ENCODE data around the gene ISM1.

ISM1 gene

GRCh38 chr20:13220904-13221297 is at the start of gene ISM1:
TSS of gene ISM1 (plus strand) at chr20:13221274. CDS start at chr20:13221777, 503 bp downstream.
- DNase-seq (ENCODE audit: low spot score), result no peak

DNA sequence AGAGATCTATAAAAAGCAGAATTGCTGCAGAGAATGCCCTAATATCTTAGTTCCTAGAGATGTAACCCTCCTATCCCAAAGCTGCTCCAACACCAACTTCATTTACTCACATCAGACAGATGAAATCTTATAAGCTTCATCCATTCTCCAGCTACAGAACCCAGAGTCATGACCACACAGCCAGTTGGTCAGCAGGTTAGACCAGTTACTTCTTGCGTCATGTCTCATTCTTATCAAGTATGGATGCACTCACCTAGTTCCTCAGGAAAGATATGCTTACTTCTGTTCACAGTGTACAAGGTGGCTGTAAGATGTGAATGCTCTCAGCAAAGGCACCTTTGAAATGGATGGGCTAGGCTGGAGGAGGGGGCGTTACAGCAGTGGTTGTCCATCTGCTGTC is 47.9 kb upstream of the ISM1 start:
- no peak for DNase-seq (ENCODE audit: low spot score)

- no peak for DNase-seq (ENCODE audit: low spot score)
These were observed 46.7 kb upstream of the ISM1 start for GRCh38 chr20:13174402-13174801.

GRCh38 chr20:13180986-13181889 is 39.8 kb upstream of the ISM1 start:
- no peak for DNase-seq (ENCODE audit: low spot score)

DNA sequence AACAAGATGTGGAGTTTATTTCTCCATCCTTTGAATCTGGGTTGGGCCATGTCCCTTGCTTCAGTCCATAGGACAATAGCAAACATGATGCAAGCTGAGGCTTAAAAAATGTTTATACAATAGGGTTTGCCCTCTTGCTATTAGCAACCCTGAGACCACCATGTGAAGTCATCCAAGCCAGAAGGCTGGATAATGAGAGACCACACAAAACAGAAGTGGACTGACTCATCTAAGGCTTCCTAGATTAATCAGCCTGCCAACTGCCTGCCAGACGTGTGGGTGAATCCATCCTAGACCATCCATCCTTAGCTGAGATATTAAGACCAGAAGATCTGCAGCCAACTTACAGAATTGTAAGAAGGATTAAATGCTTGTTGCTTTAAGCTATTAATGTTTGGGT is 38.1 kb upstream of the ISM1 start:
- no peak for DNase-seq (ENCODE audit: low spot score)

GRCh38 chr20:13186043-13186774 is 34.9 kb upstream of the ISM1 start:
- no peak for DNase-seq (ENCODE audit: low spot score)

DNA sequence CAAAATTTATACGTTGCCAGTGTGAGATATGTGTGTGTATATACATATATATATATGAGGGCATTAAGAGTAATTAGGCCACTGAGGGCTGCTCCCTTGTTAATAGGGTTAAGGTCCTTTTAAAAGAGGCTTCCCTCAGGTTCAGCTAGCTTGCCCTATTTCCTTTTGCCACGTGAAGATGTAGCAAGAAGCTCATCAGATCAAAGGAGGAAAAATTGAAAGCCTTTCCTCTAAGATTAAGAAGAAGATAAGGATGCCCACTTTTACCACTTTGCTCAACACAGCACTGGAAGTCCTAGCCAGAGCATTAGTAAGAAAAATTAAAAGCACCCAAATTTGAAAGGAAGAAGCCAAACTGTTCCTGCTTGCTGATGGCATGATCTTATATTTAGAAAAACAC is 33.2 kb upstream of the ISM1 start:
- DNase-seq (ENCODE audit: low spot score), result no peak

DNA sequence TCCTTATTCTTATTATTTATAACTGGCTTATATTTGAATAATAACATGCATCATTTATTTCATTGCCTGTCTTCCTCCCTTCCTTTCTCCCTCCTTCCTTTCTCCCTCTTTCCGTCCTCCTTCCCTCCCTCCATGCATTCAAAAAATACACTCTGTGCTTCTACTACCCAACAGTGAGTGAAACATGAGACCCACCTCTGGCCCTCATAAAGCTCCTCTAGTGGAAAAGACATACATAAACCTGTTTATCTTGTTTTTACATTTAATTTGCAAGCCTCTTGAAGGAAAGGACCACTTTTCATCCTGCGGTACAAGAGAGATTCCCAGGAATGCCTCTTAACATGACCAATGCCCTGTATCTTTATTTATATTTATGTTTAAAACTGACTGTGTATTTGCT is 21.8 kb upstream of the ISM1 start:
- DNase-seq (ENCODE audit: low spot score), result no peak

- DNase-seq (ENCODE audit: low spot score), result no peak
These were observed 20.1 kb upstream of the ISM1 start for GRCh38 chr20:13200767-13201500.

GRCh38 chr20:13202565-13202964 is 18.5 kb upstream of the ISM1 start:
- DNase-seq (ENCODE audit: low spot score), result no peak

DNA sequence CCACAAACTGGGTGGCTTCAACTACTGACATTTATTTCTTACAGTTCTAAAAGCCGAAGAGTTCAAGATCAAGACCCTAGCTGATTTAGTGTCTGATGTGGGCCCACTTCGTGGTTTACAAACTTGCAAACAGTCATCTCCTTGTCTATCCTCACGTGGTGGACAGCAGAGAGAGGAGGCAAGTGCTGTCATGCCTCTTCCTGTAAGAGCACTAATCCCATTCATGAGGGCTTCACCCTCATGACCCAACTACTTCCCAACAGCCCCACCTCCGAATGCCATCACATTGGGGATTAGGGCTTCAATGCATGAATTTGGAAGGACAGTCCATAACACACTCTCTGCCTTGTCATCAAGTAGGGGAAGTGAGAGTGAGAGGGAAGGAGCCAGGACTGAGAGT is 15.6 kb upstream of the ISM1 start:
- DNase-seq (ENCODE audit: low spot score), result no peak

GRCh38 chr20:13205848-13206434 is 15.1 kb upstream of the ISM1 start:
- DNase-seq (ENCODE audit: low spot score), result no peak

GRCh38 chr20:13207016-13207415 is 14.1 kb upstream of the ISM1 start:
- DNase-seq (ENCODE audit: low spot score), result no peak

- no peak for DNase-seq (ENCODE audit: low spot score)
These were observed 9.0 kb upstream of the ISM1 start for GRCh38 chr20:13211956-13212618.

DNA sequence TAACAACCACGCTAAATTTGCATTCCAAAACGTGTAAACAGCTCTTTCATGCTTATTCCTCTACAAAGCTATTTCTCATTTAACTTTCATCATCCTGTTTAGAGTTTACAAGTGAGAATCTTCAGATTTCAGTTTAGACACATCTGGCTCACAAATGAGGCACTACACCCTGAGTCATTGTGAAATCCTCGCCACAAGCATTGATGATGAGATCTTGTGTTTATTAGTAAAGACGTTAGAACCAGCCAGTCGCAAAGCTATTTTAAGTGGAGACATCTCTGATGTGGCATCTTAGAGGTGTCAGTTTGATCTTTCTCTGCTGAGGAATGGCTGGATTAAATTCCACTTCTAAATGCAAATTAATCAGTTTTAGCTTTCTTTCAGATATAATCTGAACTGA is 8.3 kb upstream of the ISM1 start:
- DNase-seq (ENCODE audit: low spot score), result no peak

DNA sequence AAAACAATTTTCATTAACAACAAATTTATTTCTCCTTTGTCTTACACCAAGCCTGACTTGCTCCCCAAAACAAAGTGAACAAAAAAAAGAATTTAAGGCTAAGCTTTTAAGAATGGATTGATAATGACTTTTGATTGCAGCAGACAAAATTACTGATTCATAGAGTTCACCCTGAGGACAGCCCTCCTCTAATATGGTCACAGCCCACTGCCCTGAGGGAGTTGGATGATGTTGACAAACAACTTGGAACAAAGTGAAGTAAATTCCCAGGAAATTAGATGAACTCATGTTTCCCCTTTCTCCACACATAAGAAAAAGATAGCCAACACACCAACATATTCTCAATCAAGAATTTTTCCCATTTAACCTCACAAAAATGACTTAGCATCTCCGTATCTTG is 7.7 kb upstream of the ISM1 start:
- DNase-seq (ENCODE audit: low spot score), result no peak

GRCh38 chr20:13216533-13216932 is 4.5 kb upstream of the ISM1 start:
- DNase-seq (ENCODE audit: low spot score), result no peak

- no peak for DNase-seq (ENCODE audit: low spot score)
These were observed 1.5 kb upstream of the ISM1 start for GRCh38 chr20:13219327-13220193.

DNA sequence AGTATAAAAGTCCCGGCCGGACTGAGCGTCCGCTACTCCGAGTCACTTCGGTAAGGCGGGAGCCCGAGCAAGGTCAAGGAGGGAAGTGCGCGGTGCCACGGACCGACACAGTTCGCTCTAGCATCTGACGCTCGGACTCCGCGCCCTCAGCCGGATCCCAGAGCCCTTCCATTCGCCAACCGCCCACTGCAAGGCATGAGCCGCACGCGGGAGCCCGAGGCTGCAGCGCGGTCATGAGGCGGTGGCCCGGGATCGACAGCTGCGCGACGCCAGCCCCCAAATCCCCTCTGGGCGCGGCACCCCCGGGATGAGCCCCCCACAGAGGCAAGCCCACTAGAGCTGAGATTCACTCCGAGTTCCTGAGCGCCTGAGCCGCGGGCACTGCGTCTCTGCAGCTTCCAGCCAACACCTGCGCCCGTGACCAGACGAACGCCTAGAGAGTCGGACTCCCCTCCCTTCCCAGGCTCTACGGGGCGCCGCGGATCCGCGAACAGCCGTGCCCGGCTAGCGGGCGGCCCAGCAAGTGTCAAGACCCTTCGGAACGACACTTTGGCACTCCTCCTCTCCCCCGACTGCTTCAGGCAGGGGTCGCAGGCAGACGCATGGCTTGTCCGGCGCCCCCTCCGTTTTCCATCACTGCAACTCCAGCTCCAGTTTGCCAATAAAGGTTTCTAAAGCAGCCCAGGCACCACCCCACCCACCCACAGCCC is 725 bp upstream of the ISM1 start:
- DNase-seq (ENCODE audit: low spot score), result no peak

GRCh38 chr20:13221313-13221672 is 219 bp downstream of the ISM1 start:
- DNase-seq (ENCODE audit: low spot score), result no peak
